ENCODE data around the gene PHLDB2. TPM values are rescaled to one million over a fixed set of nuclear protein-coding genes. Genes with fewer than 3 reads are reported as not detected.

The PHLDB2 gene
- total RNA-seq, 1 experiment from 2014 or later: 143 TPM

DNA sequence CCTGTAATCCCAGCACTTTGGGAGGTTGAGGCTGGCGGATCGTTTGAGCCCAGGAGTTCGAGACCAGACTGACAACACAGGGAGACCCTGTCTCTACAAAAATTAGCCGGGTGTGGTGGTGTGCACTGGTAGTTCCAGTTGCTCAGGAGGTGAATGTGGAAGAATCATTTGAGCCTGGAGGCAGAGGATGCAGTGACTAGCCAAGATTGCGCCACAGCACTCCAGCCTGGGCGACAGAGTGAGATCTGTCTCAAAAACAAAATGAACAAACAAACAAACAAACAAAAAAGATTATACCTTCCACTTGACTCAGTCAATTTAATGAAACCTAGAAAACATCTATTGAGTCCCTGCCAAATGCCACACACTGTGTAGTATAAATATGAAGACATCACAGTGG, 30.5 kb upstream of the PHLDB2 start (continued):
- no peak for TF ChIP-seq ATF3 (IDR thresholded peaks at IDR 0.05)
- TF ChIP-seq SIN3A (IDR thresholded peaks at IDR 0.05; ENCODE audit: low read depth): no peak

DNA sequence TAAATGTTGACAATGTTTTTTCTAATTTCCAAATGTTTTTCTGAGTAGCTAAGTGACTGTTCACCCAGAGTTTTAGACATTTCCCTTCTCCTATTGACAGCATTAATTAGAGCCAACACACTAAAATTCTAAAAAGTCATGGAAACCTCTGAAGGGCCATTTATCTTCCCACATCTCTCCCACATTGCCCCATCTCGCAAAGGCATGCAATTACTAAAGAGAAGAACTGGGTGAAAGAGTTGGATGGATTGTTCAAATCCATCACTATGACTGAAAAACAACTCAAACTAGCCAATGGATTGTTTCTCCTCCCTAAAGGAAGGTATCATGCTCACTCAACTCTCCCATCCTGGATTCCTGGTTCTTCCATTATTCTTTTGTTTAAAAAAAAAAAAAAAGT, 30.0 kb upstream of the PHLDB2 start:
- Histone ChIP-seq H3K9ac (ENCODE audit: low read length) (no peak overlapping the region), H3K79me2 (ENCODE audit: insufficient read depth, low read length) (no peaks in the 10 kb centered on the region), H3K27me3 (ENCODE audit: insufficient read depth, low read length) (no peaks in the 10 kb centered on the region), H3K27ac (ENCODE audit: low read depth, low read length) (no peak overlapping the region), H3K4me3 (replicated peaks in 1 of 2; ENCODE audit: low read depth in 1 of 2, low read length in 2 of 2) (no peak overlapping the region), H3K4me1 (ENCODE audit: control insufficient read depth in 1 of 2, insufficient read depth in 2 of 2, low read length in 2 of 2) (peaks cover 0 to 15% of the 10 kb centered on the region in 2 experiments; a peak in 1 of 4 replicates), H4K20me1 (ENCODE audit: insufficient read depth) (no peaks in the 10 kb centered on the region), H3K4me2 (ENCODE audit: low read length) (no peak overlapping the region), H2AFZ (ENCODE audit: low read depth, low read length, poor library complexity, severe bottlenecking) (no peak overlapping the region), H3K9me3 (ENCODE audit: control insufficient read depth in 1 of 2, insufficient read depth in 1 of 2, low read depth in 1 of 2, low read length in 2 of 2) (no peaks in the 10 kb centered on the region), H3K9me2 (ENCODE audit: insufficient read depth) (no peaks in the 10 kb centered on the region), H3K36me3 (ENCODE audit: control insufficient read depth in 1 of 2, insufficient read depth in 2 of 2, low read length in 2 of 2) (no peaks in the 10 kb centered on the region)
- intact Hi-C loops (cut with micrococcal nuclease): no loop called here
- ATAC-seq (no peak), DNase-seq (ENCODE audit: low read depth, low spot score) (no peak)
- BruUV-seq (replicated peaks): no TSS peak
- ChIA-PET POLR2A (no interaction called here), RAD21 (ENCODE audit: low non-redundant PET in 1 of 2, low total read pairs in 2 of 2, uncharacterized antibody in 2 of 2, unreplicated experiment in 2 of 2) (no interaction called here), CTCF (no interaction called here)
- TF ChIP-seq POLR2A (IDR thresholded peaks at IDR 0.05; ENCODE audit: borderline replicate concordance, extremely low read depth, insufficient read depth, insufficient read length) (no peak), CBX3 (IDR thresholded peaks at IDR 0.05; ENCODE audit: low read depth) (no peak), EZH2 (IDR thresholded peaks at IDR 0.05) (no peak)
- TF ChIP-seq, protein P1, sequence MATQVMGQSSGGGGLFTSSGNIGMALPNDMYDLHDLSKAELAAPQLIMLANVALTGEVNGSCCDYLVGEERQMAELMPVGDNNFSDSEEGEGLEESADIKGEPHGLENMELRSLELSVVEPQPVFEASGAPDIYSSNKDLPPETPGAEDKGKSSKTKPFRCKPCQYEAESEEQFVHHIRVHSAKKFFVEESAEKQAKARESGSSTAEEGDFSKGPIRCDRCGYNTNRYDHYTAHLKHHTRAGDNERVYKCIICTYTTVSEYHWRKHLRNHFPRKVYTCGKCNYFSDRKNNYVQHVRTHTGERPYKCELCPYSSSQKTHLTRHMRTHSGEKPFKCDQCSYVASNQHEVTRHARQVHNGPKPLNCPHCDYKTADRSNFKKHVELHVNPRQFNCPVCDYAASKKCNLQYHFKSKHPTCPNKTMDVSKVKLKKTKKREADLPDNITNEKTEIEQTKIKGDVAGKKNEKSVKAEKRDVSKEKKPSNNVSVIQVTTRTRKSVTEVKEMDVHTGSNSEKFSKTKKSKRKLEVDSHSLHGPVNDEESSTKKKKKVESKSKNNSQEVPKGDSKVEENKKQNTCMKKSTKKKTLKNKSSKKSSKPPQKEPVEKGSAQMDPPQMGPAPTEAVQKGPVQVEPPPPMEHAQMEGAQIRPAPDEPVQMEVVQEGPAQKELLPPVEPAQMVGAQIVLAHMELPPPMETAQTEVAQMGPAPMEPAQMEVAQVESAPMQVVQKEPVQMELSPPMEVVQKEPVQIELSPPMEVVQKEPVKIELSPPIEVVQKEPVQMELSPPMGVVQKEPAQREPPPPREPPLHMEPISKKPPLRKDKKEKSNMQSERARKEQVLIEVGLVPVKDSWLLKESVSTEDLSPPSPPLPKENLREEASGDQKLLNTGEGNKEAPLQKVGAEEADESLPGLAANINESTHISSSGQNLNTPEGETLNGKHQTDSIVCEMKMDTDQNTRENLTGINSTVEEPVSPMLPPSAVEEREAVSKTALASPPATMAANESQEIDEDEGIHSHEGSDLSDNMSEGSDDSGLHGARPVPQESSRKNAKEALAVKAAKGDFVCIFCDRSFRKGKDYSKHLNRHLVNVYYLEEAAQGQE (IDR thresholded peaks at IDR 0.05; ENCODE audit: low read depth): no peak
